Mesendoderm (in vitro differentiated cells): ENCODE measurements around the gene AVL9.

Experiments used
- DNase-seq: peaks from one replicate; pipeline ENCODE4 v3.0.0; 2013
- H2AK5ac ChIP-seq: 2 replicates; pipeline ENCODE4 v1.6.1; 2013; ENCODE audit warnings: low read length, inconsistent platforms
- H2BK120ac ChIP-seq: 2 replicates; pipeline ENCODE4 v1.6.1; 2013; ENCODE audit warnings: low read depth, mild to moderate bottlenecking, low read length, moderate library complexity, mixed read lengths
- H2BK15ac ChIP-seq: replicated peaks from 2 replicates; pipeline ENCODE4 v1.6.1; 2013; ENCODE audit warnings: low read depth, mild to moderate bottlenecking, moderate library complexity
- H2BK5ac ChIP-seq: 2 replicates; pipeline ENCODE4 v1.6.1; 2013; ENCODE audit warnings: low read length, inconsistent platforms
- H3K18ac ChIP-seq: 2 replicates; pipeline ENCODE4 v1.6.1; 2013; ENCODE audit warnings: mild to moderate bottlenecking, low read length, mixed read lengths
- H3K23ac ChIP-seq: one replicate; pipeline ENCODE4 v1.6.1; 2013; ENCODE audit warnings: low read length
- H3K27ac ChIP-seq: 2 replicates; pipeline ENCODE4 v1.5.1; 2013; ENCODE audit warnings: low read depth, mild to moderate bottlenecking, inconsistent platforms, low read length, moderate library complexity
- H3K27me3 ChIP-seq: 2 replicates; pipeline ENCODE4 v1.6.1; 2013; ENCODE audit warnings: low read length, control low read depth, mild to moderate bottlenecking, inconsistent platforms; ENCODE audit not compliant: insufficient read depth, poor library complexity
- H3K36me3 ChIP-seq: 2 replicates; pipeline ENCODE4 v1.6.1; 2013; ENCODE audit warnings: low read length, inconsistent platforms; ENCODE audit not compliant: control insufficient read depth, insufficient read depth
- H3K4ac ChIP-seq: one replicate; pipeline ENCODE4 v1.6.1; 2013; ENCODE audit warnings: low read depth, mild to moderate bottlenecking, low read length, moderate library complexity
- H3K4me1 ChIP-seq: 2 replicates; pipeline ENCODE4 v1.6.1; 2013; ENCODE audit warnings: low read depth, low read length, inconsistent platforms; ENCODE audit not compliant: control insufficient read depth
- H3K4me2 ChIP-seq: 2 replicates; pipeline ENCODE4 v1.6.1; 2013; ENCODE audit warnings: low read length
- H3K4me3 ChIP-seq: 2 replicates; pipeline ENCODE4 v1.5.1; 2013; ENCODE audit warnings: mild to moderate bottlenecking, low read length
- H3K56ac ChIP-seq: one replicate; pipeline ENCODE4 v1.6.1; 2013; ENCODE audit warnings: low read length
- H3K79me1 ChIP-seq: 2 replicates; pipeline ENCODE4 v1.6.1; 2013; ENCODE audit warnings: low read length, inconsistent platforms
- H3K79me2 ChIP-seq: 2 replicates; pipeline ENCODE4 v1.6.1; 2013; ENCODE audit warnings: mild to moderate bottlenecking, low read length; ENCODE audit not compliant: control insufficient read depth, insufficient read depth
- H3K9ac ChIP-seq: 2 replicates; pipeline ENCODE4 v1.6.1; 2013; ENCODE audit warnings: low read length, inconsistent platforms
- H4K5ac ChIP-seq: one replicate; pipeline ENCODE4 v1.6.1; 2013; ENCODE audit warnings: low read length
- H4K8ac ChIP-seq: one replicate; pipeline ENCODE4 v1.6.1; 2013; ENCODE audit warnings: low read depth, mild to moderate bottlenecking, control low read depth, low read length, moderate library complexity
- WGBS: extraction: QIAGEN DNeasy Blood & Tissue Kit; methylation state at CpG from one replicate; pipeline ENCODE4 v1.1.7; 2013; ENCODE audit warnings: low lambda C conversion rate, missing lambda C conversion rate; ENCODE audit not compliant: insufficient coverage; ENCODE audit errors: extremely low coverage; 5-methylcytosine and 5-hydroxymethylcytosine counted together

AVL9 gene

GRCh38 chr7:32605032-32605431 is 109.7 kb downstream of the AVL9 start:
- Histone ChIP-seq H3K27me3 (no peaks in the 10 kb centered on the region), H2BK5ac (no peak overlapping the region), H3K36me3 (no peaks in the 10 kb centered on the region), H2AK5ac (no peak overlapping the region), H3K4me2 (no peak overlapping the region), H2BK120ac (no peak overlapping the region), H3K79me1 (no peaks in the 10 kb centered on the region), H3K4me1 (no peaks in the 10 kb centered on the region), H2BK15ac (no peak overlapping the region), H3K4ac (no peak overlapping the region), H3K18ac (no peak overlapping the region), H3K27ac (no peak overlapping the region), H3K4me3 (no peak overlapping the region), H3K56ac (no peak overlapping the region), H4K5ac (no peak overlapping the region), H3K23ac (no peak overlapping the region), H3K79me2 (no peaks in the 10 kb centered on the region), H3K9ac (no peak overlapping the region), H4K8ac (no peak overlapping the region)
- no peak for DNase-seq

GRCh38 chr7:32609463-32609862 is 114.2 kb downstream of the AVL9 start:
- Histone ChIP-seq H3K4ac (no peak overlapping the region), H3K27me3 (no peaks in the 10 kb centered on the region), H2BK15ac (no peak overlapping the region), H3K56ac (no peak overlapping the region), H3K23ac (no peak overlapping the region), H2BK5ac (no peak overlapping the region), H4K8ac (no peak overlapping the region), H2BK120ac (no peak overlapping the region), H3K4me3 (no peak overlapping the region), H3K4me1 (no peaks in the 10 kb centered on the region), H3K4me2 (no peak overlapping the region), H3K9ac (no peak overlapping the region), H3K79me2 (no peaks in the 10 kb centered on the region), H3K27ac (no peak overlapping the region), H2AK5ac (no peak overlapping the region), H3K79me1 (no peaks in the 10 kb centered on the region), H4K5ac (no peak overlapping the region), H3K18ac (no peak overlapping the region), H3K36me3 (no peaks in the 10 kb centered on the region)
- no CpG with 5 or more reads among the region's 4 CpGs for WGBS
- no peak for DNase-seq

GRCh38 chr7:32611201-32612099 is 116.2 kb downstream of the AVL9 start:
- no peak overlapping the region for H3K27ac ChIP-seq
- no peak overlapping the region for H2BK5ac ChIP-seq
- no peak overlapping the region for H3K18ac ChIP-seq
- H3K4me3 ChIP-seq: no peak overlapping the region
- DNase-seq: no peak
- no CpG with 5 or more reads among the region's 5 CpGs for WGBS
- H4K8ac ChIP-seq: no peak overlapping the region
- no peak overlapping the region for H3K4ac ChIP-seq
- H4K5ac ChIP-seq: no peak overlapping the region
- H3K4me2 ChIP-seq: no peak overlapping the region
- H3K79me1 ChIP-seq: no peaks in the 10 kb centered on the region
- H3K9ac ChIP-seq: no peak overlapping the region
- H3K27me3 ChIP-seq: no peaks in the 10 kb centered on the region
- no peaks in the 10 kb centered on the region for H3K36me3 ChIP-seq
- H3K79me2 ChIP-seq: no peaks in the 10 kb centered on the region
- no peak overlapping the region for H2BK120ac ChIP-seq
- no peak overlapping the region for H3K56ac ChIP-seq
- H2AK5ac ChIP-seq: no peak overlapping the region
- no peak overlapping the region for H2BK15ac ChIP-seq
- no peak overlapping the region for H3K23ac ChIP-seq
- no peaks in the 10 kb centered on the region for H3K4me1 ChIP-seq

- no peak overlapping the region for H2BK15ac ChIP-seq
- no peaks in the 10 kb centered on the region for H3K79me1 ChIP-seq
- H2BK5ac ChIP-seq: no peak overlapping the region
- H4K8ac ChIP-seq: no peak overlapping the region
- H4K5ac ChIP-seq: no peak overlapping the region
- H3K4ac ChIP-seq: no peak overlapping the region
- WGBS: no CpG with 5 or more reads among the region's 1 CpG
- no peak overlapping the region for H3K4me3 ChIP-seq
- H3K56ac ChIP-seq: no peak overlapping the region
- peak; percentile 91 for DNase-seq
- no peak overlapping the region for H2BK120ac ChIP-seq
- no peaks in the 10 kb centered on the region for H3K27me3 ChIP-seq
- H3K18ac ChIP-seq: no peak overlapping the region
- H3K27ac ChIP-seq: no peak overlapping the region
- no peak overlapping the region for H3K23ac ChIP-seq
- H2AK5ac ChIP-seq: no peak overlapping the region
- no peak overlapping the region for H3K4me2 ChIP-seq
- no peaks in the 10 kb centered on the region for H3K36me3 ChIP-seq
- H3K9ac ChIP-seq: no peak overlapping the region
- no peaks in the 10 kb centered on the region for H3K4me1 ChIP-seq
- no peaks in the 10 kb centered on the region for H3K79me2 ChIP-seq
Measured at GRCh38 chr7:32616625-32617024, 121.3 kb downstream of the AVL9 start.

- Histone ChIP-seq H3K79me2 (no peaks in the 10 kb centered on the region), H2AK5ac (no peak overlapping the region), H3K9ac (no peak overlapping the region), H2BK15ac (no peak overlapping the region), H3K56ac (no peak overlapping the region), H3K79me1 (no peaks in the 10 kb centered on the region), H3K36me3 (no peaks in the 10 kb centered on the region), H3K4me2 (no peak overlapping the region), H2BK5ac (no peak overlapping the region), H3K27me3 (no peaks in the 10 kb centered on the region), H3K4me1 (no peaks in the 10 kb centered on the region), H3K4ac (no peak overlapping the region), H3K4me3 (no peak overlapping the region), H4K8ac (no peak overlapping the region), H3K18ac (no peak overlapping the region), H3K23ac (no peak overlapping the region), H4K5ac (no peak overlapping the region), H2BK120ac (no peak overlapping the region), H3K27ac (no peak overlapping the region)
- WGBS: no CpG with 5 or more reads among the region's 2 CpGs
- no peak for DNase-seq
Measured at GRCh38 chr7:32618470-32618869, 123.2 kb downstream of the AVL9 start.

GRCh38 chr7:32618987-32619386 is 123.7 kb downstream of the AVL9 start:
- Histone ChIP-seq H3K9ac (no peak overlapping the region), H3K36me3 (no peaks in the 10 kb centered on the region), H3K79me1 (no peaks in the 10 kb centered on the region), H2AK5ac (no peak overlapping the region), H3K18ac (no peak overlapping the region), H4K5ac (no peak overlapping the region), H3K27ac (no peak overlapping the region), H3K23ac (no peak overlapping the region), H3K4me3 (no peak overlapping the region), H2BK15ac (no peak overlapping the region), H2BK120ac (no peak overlapping the region), H3K27me3 (no peaks in the 10 kb centered on the region), H3K4me2 (no peak overlapping the region), H4K8ac (no peak overlapping the region), H3K4me1 (no peaks in the 10 kb centered on the region), H3K79me2 (no peaks in the 10 kb centered on the region), H3K4ac (no peak overlapping the region), H2BK5ac (no peak overlapping the region), H3K56ac (no peak overlapping the region)
- no CpG with 5 or more reads among the region's 4 CpGs for WGBS
- peak; percentile 36 for DNase-seq
